ENCODE results near the gene ANAPC10. TPM values are rescaled to one million over a fixed set of nuclear protein-coding genes. Genes with fewer than 3 reads are reported as not detected.

Gene ANAPC10
- total and polyA plus RNA-seq, 12 donors = 11.8 to 51.6 (median 19.7) TPM

- Histone ChIP-seq H3K27ac (no peak overlapping the region), H3K9me3 (replicated peaks in 1 of 3) (no peaks in the 10 kb centered on the region), H3K36me3 (replicated peaks in 1 of 2) (peaks cover 0 to 4% of the 10 kb centered on the region in 2 donors), H3K27me3 (no peaks in the 10 kb centered on the region), H3K4me3 (no peak overlapping the region), H3K4me1 (replicated peaks in 1 of 2) (no peaks in the 10 kb centered on the region)
- intact Hi-C loops (cut with DNase I) = no loop called here
- no peak for DNase-seq
- TF ChIP-seq, protein P1, sequence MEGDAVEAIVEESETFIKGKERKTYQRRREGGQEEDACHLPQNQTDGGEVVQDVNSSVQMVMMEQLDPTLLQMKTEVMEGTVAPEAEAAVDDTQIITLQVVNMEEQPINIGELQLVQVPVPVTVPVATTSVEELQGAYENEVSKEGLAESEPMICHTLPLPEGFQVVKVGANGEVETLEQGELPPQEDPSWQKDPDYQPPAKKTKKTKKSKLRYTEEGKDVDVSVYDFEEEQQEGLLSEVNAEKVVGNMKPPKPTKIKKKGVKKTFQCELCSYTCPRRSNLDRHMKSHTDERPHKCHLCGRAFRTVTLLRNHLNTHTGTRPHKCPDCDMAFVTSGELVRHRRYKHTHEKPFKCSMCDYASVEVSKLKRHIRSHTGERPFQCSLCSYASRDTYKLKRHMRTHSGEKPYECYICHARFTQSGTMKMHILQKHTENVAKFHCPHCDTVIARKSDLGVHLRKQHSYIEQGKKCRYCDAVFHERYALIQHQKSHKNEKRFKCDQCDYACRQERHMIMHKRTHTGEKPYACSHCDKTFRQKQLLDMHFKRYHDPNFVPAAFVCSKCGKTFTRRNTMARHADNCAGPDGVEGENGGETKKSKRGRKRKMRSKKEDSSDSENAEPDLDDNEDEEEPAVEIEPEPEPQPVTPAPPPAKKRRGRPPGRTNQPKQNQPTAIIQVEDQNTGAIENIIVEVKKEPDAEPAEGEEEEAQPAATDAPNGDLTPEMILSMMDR (IDR thresholded peaks at IDR 0.05) = no peak
- no peak for TF ChIP-seq POLR2A (IDR thresholded peaks at IDR 0.05)
- WGBS, 4 donors = 85 to 94% (median 90%) methylated on average over 2 of the region's 2 CpGs
These were observed 21.5 kb downstream of the ANAPC10 start for GRCh38 chr4:145076469-145076855.

DNA sequence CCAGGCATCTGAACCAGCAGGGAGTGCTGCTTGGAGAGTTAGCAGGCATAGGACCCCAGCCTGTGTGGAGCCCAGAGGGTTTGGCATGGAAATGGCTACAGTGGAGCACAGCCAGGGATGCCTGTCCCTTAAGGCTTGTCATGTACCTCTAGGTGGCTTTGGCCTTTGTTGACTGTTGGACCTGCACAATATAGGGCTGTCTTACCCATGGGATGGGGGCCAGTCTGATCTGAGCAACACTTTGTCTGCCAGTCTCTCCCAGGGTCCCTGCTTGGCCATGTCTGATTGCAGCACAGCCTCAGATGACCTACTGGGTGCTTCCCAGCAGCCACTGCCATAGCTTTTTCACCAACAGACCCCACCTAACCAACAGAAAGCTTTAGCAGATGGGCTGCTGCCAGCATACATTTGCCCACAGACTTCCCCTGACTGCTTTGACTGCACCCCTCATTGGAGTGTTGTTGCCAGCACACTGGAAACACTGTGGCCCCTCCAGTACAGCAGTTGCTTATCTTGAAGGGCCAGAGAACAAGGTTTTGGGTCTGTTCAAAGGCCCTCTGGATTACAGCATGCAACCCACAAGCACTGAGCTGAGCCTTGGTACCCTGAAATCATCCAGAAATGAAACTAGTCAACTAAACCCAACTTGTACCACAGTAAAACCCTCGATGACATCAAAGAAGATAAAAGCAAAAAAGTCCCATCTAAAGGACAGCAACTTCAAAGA lies 22.1 kb downstream of the ANAPC10 start:
- TF ChIP-seq, protein P1 (IDR thresholded peaks at IDR 0.05) = no peak
- no peak for TF ChIP-seq POLR2A (IDR thresholded peaks at IDR 0.05)
- Histone ChIP-seq H3K4me1 (replicated peaks in 1 of 2) (no peaks in the 10 kb centered on the region), H3K4me3 (no peak overlapping the region), H3K27me3 (no peaks in the 10 kb centered on the region), H3K27ac (no peak overlapping the region), H3K36me3 (replicated peaks in 1 of 2) (peaks cover 0 to 4% of the 10 kb centered on the region in 2 donors), H3K9me3 (replicated peaks in 1 of 3) (no peaks in the 10 kb centered on the region)
- WGBS, 4 donors = 73 to 76% (median 73%) methylated on average over 1 of the region's 1 CpG
- intact Hi-C loops (cut with DNase I) = no loop called here
- DNase-seq = no peak

GRCh38 chr4:145071560-145071959 lies 26.4 kb downstream of the ANAPC10 start:
- Histone ChIP-seq H3K4me1 (replicated peaks in 1 of 2) (no peaks in the 10 kb centered on the region), H3K27ac (no peak overlapping the region), H3K27me3 (no peaks in the 10 kb centered on the region), H3K36me3 (replicated peaks in 1 of 2) (no peaks in the 10 kb centered on the region), H3K9me3 (replicated peaks in 1 of 3) (no peaks in the 10 kb centered on the region), H3K4me3 (no peak overlapping the region)
- no peak for TF ChIP-seq POLR2A (IDR thresholded peaks at IDR 0.05)
- TF ChIP-seq, protein P1 (IDR thresholded peaks at IDR 0.05) = no peak
- 92 to 99% (median 96%) methylated on average over 2 of the region's 2 CpGs for WGBS, 4 donors
- no peak for DNase-seq
- intact Hi-C loops (cut with DNase I) = no loop called here

GRCh38 chr4:145069361-145069760 lies 28.6 kb downstream of the ANAPC10 start:
- intact Hi-C loops (cut with DNase I) = no loop called here
- no peak overlapping the region for H3K4me3 ChIP-seq
- no peaks in the 10 kb centered on the region for H3K36me3 ChIP-seq (replicated peaks in 1 of 2)
- H3K27ac ChIP-seq = no peak overlapping the region
- no peak for DNase-seq
- no peak for TF ChIP-seq POLR2A (IDR thresholded peaks at IDR 0.05)
- TF ChIP-seq, protein P1 (IDR thresholded peaks at IDR 0.05) = no peak
- no peaks in the 10 kb centered on the region for H3K27me3 ChIP-seq
- WGBS, 4 donors = 83 to 93% (median 90%) methylated on average over 3 of the region's 3 CpGs
- peaks cover 0 to 6% of the 10 kb centered on the region in 2 donors for H3K4me1 ChIP-seq (replicated peaks in 1 of 2)
- H3K9me3 ChIP-seq (replicated peaks in 1 of 3) = peaks cover 0 to 4% (median 0%) of the 10 kb centered on the region in 3 donors
